Muscle layer of colon (tissue), 2 donors: Measurements from ENCODE around the gene CTCF.

Experiments used
- H3K27ac ChIP-seq: one replicate; pipeline ENCODE4 v1.7.0; 2013; ENCODE audit warnings: low read depth, mild to moderate bottlenecking, low read length, moderate library complexity
- H3K27me3 ChIP-seq, 2 donors: one replicate each; pipeline ENCODE4 v1.7.0; 2013; ENCODE audit warnings: low read length in 2 of 2, mild to moderate bottlenecking in 2 of 2; ENCODE audit not compliant: insufficient read depth in 2 of 2, control insufficient read depth in 1 of 2
- H3K36me3 ChIP-seq: one replicate; pipeline ENCODE4 v1.7.0; 2013; ENCODE audit warnings: mild to moderate bottlenecking, low read length; ENCODE audit not compliant: insufficient read depth
- H3K4me1 ChIP-seq: one replicate; pipeline ENCODE4 v1.7.0; 2013; ENCODE audit warnings: mild to moderate bottlenecking, low read length; ENCODE audit not compliant: insufficient read depth
- H3K4me3 ChIP-seq, 2 donors: one replicate each; pipeline ENCODE4 v1.7.0; 2013; ENCODE audit warnings: low read length in 2 of 2, low read depth in 1 of 2, mild to moderate bottlenecking in 1 of 2, moderate library complexity in 1 of 2
- H3K9ac ChIP-seq: one replicate; pipeline ENCODE4 v1.7.0; 2013; ENCODE audit warnings: low read length
- H3K9me3 ChIP-seq: one replicate; pipeline ENCODE4 v1.7.0; 2013; ENCODE audit warnings: mild to moderate bottlenecking, low read length
- donor health status: abdominal sarcoma.
- donor health status: Adenocarcinoma of cecum.

CTCF gene

GRCh38 chr16:67551972-67552371, 10.4 kb upstream of the CTCF start:
- H3K9me3 ChIP-seq = no peaks in the 10 kb centered on the region
- no peak overlapping the region for H3K9ac ChIP-seq
- H3K27me3 ChIP-seq = no peaks in the 10 kb centered on the region
- H3K4me3 ChIP-seq = no peak overlapping the region
- H3K4me1 ChIP-seq = peaks cover 8% of the 10 kb centered on the region
- no peak overlapping the region for H3K27ac ChIP-seq
- peaks cover 14% of the 10 kb centered on the region for H3K36me3 ChIP-seq

GRCh38 chr16:67552476-67552875, 9.8 kb upstream of the CTCF start:
- Histone ChIP-seq H3K4me3 (no peak overlapping the region), H3K27ac (no peak overlapping the region), H3K4me1 (peaks cover 3% of the 10 kb centered on the region), H3K9me3 (no peaks in the 10 kb centered on the region), H3K27me3 (no peaks in the 10 kb centered on the region), H3K9ac (no peak overlapping the region), H3K36me3 (peaks cover 9% of the 10 kb centered on the region)

DNA sequence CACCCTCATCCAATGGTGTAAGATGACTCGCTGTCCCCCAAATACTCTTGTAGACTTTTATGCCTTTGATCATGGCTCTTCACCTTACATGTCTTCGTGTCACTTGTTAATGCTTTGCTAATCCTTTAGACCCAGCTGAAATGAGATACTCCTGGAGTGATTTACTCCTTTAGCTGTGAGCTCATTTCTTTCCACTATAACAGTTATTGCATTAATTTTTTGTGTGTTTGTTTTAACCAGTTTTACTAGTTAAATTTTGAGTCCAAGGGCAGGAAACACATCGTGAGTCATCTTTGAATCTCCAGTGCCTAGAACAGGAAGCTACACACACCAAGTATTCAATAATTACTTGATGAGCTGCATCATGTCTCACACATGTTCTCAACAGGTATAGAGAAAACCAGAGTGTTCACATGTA, 6.5 kb upstream of the CTCF start:
- Histone ChIP-seq H3K27ac (no peak overlapping the region), H3K9me3 (no peaks in the 10 kb centered on the region), H3K4me1 (peaks cover under 1% of the 10 kb centered on the region), H3K27me3 (no peaks in the 10 kb centered on the region), H3K9ac (no peak overlapping the region), H3K4me3 (no peak overlapping the region), H3K36me3 (no peaks in the 10 kb centered on the region)

GRCh38 chr16:67558859-67559258, 3.5 kb upstream of the CTCF start:
- Histone ChIP-seq H3K27ac (no peak overlapping the region), H3K27me3 (no peaks in the 10 kb centered on the region), H3K36me3 (no peaks in the 10 kb centered on the region), H3K9me3 (no peaks in the 10 kb centered on the region), H3K4me1 (peaks cover 10% of the 10 kb centered on the region), H3K9ac (no peak overlapping the region), H3K4me3 (no peak overlapping the region)

DNA sequence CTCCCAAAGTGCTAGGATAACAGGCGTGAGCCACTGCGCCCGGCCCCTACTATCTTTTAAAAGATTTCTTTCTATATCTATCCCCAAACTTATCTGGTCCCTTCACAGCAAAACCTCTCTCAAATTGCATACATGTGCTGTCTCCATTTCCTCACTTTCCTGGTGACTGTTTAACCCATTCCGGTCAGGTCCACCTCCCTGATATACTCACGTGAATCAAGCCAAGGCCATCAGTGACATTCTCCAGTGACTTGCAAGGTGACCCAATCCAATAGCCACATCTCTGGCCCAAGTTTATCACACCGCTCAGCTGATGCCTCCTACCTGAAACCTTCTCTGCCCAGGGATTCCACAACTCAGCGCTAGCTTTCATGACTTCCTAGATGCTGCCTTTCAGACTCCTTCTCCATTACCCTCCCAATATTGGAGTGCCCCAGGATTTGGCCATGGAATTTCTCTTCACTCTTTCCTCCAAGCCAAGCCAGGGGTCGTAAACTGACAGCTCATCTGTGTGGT, 1.4 kb upstream of the CTCF start:
- Histone ChIP-seq H3K27ac (peak overlapping the region; percentile 95), H3K4me3 (peak overlapping the region in 1 of 2 donors; percentile 69), H3K27me3 (no peaks in the 10 kb centered on the region), H3K36me3 (no peaks in the 10 kb centered on the region), H3K9me3 (no peaks in the 10 kb centered on the region), H3K4me1 (peaks cover 22% of the 10 kb centered on the region), H3K9ac (no peak overlapping the region)

DNA sequence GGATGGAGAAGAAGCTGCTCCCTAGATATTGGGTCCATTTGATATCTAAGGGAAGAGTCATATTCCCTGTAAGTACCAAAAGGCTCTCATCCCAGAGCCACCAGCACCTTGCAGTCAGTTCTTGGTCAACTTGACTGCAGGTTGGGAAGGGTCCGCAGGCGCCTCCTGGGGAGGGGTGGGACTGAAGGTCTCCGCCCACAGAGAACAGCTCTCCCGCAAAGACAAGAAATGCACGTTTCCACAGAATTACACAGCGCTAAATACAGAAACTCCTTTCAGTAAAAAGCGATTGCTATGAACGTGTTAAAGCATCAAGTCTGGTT, 864 bp upstream of the CTCF start:
- H3K9ac ChIP-seq = peak overlapping the region; percentile 72
- no peaks in the 10 kb centered on the region for H3K9me3 ChIP-seq
- H3K4me1 ChIP-seq = peaks cover 22% of the 10 kb centered on the region
- peak overlapping the region; percentile 95 for H3K27ac ChIP-seq
- H3K27me3 ChIP-seq = no peaks in the 10 kb centered on the region
- H3K4me3 ChIP-seq = peak overlapping the region; percentile 47 to 69
- H3K36me3 ChIP-seq = no peaks in the 10 kb centered on the region

- Histone ChIP-seq H3K27me3 (no peaks in the 10 kb centered on the region), H3K4me1 (peaks cover 22% of the 10 kb centered on the region), H3K9ac (peak overlapping the region; percentile 72), H3K36me3 (no peaks in the 10 kb centered on the region), H3K27ac (peak overlapping the region; percentile 95), H3K4me3 (peak overlapping the region; percentile 47 to 69), H3K9me3 (no peaks in the 10 kb centered on the region)
Measured at GRCh38 chr16:67561824-67562525, 351 bp upstream of the CTCF start.

DNA sequence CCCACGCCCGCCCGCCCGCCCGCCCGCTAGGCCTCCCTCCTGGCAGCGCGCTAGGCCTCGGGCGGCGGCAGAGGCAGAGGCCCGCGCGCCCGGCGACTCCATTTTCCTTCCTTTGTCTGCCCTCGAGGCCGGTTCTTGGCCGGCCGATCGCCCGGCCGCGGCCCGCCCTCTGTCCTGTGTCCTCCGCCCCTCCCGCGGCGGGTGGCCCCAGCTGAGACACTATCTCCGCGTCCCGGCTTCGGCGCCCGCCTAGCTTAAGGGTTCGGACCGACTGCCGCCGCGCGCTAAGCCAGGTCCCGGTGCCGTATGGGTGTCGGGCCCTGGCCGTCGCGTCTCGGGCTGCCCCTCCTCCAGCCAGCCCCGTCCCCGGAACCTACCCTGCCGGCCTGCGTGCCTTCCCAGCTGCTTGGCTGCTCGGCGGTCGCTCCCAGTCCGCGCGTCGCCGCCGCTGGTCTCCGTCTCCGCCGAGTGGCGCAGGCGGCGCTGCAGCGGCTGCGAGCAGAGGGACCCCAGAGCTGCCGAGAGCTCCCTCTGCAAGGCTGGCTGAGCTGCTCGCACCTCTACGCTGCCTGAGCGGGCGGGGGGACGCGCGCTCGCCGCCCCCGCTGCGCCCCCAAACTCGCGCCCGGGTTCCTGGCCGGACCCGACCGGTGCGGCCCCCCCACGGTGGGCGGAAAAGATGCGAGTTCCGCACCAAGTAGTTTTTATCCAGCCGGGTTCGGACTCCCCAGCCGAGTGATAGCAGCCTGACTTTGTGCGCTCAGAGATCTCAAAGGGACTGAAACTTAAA, 787 bp downstream of the CTCF start:
- Histone ChIP-seq H3K27ac (peak overlapping the region; percentile 80), H3K4me3 (peak overlapping the region; percentile 71 to 73), H3K9ac (peak overlapping the region; percentile 51), H3K4me1 (peaks cover 22% of the 10 kb centered on the region), H3K9me3 (no peaks in the 10 kb centered on the region), H3K36me3 (no peaks in the 10 kb centered on the region), H3K27me3 (no peaks in the 10 kb centered on the region)

DNA sequence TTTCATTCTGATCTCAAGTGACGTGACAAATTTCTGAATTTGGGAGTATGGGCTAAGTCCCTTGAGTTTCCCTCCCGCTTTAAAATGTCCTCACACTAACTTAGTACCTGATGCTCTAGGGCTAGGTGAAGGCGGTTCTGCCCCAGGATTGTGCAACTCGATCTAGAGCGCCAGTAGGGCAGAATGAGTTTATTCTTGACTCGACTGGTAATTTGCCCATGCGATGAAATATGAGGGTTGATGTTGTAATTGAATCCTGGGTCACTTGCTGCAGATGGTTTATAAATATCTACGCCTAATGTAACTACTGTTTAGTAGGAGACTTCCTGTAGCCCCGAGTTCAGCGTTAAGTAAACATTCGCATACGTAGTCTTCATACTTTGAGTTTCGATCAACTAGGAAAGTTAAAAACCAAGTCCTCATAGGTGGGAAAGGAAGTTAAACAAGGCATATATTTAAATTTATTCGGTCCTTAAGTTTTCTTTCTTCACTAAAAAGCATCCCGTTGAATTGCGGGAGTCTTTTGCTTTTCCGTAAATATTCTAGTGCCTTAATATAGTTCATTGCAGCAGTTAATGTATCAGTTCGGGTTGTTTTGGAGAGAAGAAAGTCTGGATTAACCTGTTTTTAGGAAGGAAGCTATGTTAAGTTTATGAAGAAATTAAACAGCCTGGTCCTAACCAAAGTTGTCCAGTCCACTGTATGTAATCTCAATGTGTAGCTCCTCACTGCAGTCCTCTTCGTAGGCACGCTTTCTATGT, 1.6 kb downstream of the CTCF start:
- peaks cover 22% of the 10 kb centered on the region for H3K4me1 ChIP-seq
- H3K27ac ChIP-seq = peak overlapping the region; percentile 80
- H3K27me3 ChIP-seq = no peaks in the 10 kb centered on the region
- H3K36me3 ChIP-seq = no peaks in the 10 kb centered on the region
- H3K9ac ChIP-seq = peak overlapping the region; percentile 51
- H3K9me3 ChIP-seq = no peaks in the 10 kb centered on the region
- peak overlapping the region; percentile 71 to 73 for H3K4me3 ChIP-seq

GRCh38 chr16:67565470-67566100, 3.3 kb downstream of the CTCF start:
- Histone ChIP-seq H3K9me3 (no peaks in the 10 kb centered on the region), H3K27me3 (no peaks in the 10 kb centered on the region), H3K27ac (no peak overlapping the region), H3K4me1 (peaks cover 22% of the 10 kb centered on the region), H3K36me3 (no peaks in the 10 kb centered on the region), H3K9ac (no peak overlapping the region), H3K4me3 (no peak overlapping the region)

GRCh38 chr16:67571464-67571863, 9.1 kb downstream of the CTCF start:
- H3K27me3 ChIP-seq = no peaks in the 10 kb centered on the region
- H3K4me3 ChIP-seq = no peak overlapping the region
- H3K27ac ChIP-seq = no peak overlapping the region

More at GRCh38 chr16:67571464-67571863, 9.1 kb downstream of the CTCF start:
- H3K4me1 ChIP-seq = peaks cover 10% of the 10 kb centered on the region
- H3K9me3 ChIP-seq = no peaks in the 10 kb centered on the region
- no peak overlapping the region for H3K9ac ChIP-seq
- no peaks in the 10 kb centered on the region for H3K36me3 ChIP-seq
